LHCN-M2 (cell line): ENCODE measurements around the gene ATXN10. TPM values are rescaled to one million over a fixed set of nuclear protein-coding genes. Genes with fewer than 3 reads are reported as not detected.
A peak's percentile ranks its signal among the peaks of the same experiment; 100 is the strongest.
"Not testable (repeated sequence)": the region's sequence is repeated elsewhere in the genome, so short reads cannot be mapped to it uniquely, and the experiment has no call there.

Experiments used
- DNase-seq: peaks from one replicate; pipeline ENCODE4 v3.0.0-alpha.2; 2012; ENCODE audit warnings: low read depth
- total RNA-seq: library from RNA; depleted of rRNA; stranded (reverse); fragments of >200 nt; gene quantifications from 2 replicates; pipeline ENCODE4 v1.2.3, GENCODE V29; 2014

The ATXN10 gene
- total RNA-seq, 1 experiment from 2014 or later, result 98.0 TPM

DNA sequence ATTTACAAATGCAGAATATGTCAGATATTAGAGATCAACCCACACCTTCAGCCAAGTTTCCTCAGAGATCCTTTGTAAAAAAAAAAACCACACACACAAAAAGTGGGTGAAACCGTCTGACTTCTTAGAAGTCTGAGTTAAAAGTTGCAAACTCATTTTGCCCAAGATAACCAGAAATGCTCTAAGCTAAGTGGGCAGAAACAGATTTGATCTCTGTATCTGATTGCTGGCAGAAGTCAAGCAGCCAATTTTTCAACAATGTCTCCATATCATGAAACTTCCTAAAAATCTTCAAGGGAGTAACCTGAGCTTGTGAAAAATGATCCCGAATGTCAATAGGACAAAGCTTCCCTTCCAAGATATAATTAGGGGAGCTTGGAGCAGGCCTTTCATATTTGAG lies 28.6 kb upstream of the ATXN10 start:
- no peak for DNase-seq

- no peak for DNase-seq
These were observed 26.9 kb upstream of the ATXN10 start for GRCh38 chr22:45644714-45645113.

DNA sequence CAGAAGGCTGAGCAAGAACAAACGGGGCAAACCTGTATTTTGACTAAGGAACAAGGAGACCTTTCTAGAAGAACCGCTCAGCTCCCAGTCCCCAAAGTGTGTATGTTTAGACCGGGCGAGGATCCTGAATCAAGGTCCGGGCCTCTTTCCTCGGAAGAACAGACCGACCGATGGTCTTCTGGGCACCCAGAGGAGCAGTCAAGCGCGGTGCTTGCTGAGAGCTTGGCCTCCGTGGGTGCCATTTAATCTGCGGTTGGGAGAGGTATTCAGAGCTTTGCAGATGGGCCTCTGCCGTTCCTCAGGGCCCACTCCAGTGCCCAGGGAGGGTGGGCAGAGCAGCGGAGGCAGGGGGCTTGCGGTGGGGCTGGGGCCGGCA lies 26.5 kb upstream of the ATXN10 start:
- DNase-seq, result no peak

DNA sequence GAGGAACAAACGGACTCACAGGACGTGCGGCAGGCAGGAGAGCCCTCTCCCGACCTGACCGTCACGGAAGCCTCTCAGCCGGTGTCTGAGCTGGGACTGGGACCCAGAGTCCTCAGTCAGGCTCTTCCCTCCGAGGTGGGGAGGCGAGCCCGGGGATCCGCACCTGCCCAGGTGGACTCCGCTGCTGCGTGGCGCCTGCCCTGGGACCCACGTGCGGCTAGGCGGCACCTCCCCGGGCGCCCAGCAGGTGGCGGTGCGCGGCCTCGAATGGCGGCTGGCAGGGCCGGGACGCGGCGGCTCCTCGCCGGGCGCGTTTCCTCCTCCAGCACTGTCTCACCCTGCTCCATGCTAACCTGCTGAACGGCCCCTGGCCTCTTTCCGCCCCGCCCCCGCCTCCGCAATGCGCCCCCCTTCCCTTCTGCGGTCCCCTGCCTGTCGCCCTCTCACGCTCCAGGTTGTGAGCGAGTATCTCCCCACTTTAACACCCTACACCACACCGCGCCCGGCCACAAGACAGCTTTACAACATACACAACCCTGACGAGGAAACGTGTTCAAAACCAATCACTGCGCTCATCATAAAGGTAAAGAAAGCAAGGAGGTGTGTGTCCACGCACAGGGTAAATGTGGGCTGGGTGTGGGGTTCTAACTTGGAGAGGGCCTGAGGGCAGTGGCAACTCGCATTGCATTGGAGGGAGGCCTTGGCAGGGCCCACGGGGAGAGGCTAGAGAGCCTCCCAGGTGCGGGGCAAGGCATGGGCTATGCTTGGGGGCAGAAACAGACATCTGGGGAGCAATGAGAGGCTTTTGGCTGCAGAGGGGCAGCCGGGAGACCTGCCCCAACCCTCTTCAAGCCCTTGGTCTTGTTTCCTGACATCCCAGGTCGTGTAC lies 25.9 kb upstream of the ATXN10 start:
- DNase-seq, result peak; percentile 23

DNA sequence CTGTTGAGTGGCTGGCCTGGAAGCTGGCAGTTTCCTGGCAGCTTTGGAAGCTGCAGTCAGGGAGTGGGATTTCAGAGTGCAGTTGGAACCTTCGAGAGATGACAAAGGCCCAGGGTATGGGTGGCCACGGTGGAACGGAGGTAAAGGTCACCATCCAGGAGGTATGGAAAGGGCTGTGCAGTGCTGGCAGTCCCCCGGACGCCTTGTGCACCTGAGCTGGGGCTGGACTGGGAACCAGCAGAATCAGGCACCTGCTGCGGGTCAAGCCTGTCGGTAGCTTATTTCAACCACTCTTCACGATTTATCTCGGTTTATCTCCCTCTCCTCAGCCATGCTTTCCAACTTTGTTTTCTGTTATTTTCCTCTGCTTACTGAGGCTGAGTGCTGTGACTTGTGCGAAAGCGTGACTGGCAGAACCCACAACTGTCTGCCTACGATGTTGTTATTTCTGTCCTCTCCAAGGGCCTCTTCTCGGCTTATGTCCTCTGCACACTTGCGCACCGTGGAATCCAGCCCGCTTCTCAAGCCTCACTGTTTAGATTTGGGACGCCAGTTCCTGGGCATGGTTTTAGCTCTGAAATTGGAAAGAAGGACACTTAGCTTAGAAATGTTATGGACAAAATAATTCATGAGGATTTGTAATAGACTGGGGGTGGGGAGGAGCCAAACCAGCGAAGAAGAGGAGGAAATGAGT lies 24.0 kb upstream of the ATXN10 start:
- no peak for DNase-seq

DNA sequence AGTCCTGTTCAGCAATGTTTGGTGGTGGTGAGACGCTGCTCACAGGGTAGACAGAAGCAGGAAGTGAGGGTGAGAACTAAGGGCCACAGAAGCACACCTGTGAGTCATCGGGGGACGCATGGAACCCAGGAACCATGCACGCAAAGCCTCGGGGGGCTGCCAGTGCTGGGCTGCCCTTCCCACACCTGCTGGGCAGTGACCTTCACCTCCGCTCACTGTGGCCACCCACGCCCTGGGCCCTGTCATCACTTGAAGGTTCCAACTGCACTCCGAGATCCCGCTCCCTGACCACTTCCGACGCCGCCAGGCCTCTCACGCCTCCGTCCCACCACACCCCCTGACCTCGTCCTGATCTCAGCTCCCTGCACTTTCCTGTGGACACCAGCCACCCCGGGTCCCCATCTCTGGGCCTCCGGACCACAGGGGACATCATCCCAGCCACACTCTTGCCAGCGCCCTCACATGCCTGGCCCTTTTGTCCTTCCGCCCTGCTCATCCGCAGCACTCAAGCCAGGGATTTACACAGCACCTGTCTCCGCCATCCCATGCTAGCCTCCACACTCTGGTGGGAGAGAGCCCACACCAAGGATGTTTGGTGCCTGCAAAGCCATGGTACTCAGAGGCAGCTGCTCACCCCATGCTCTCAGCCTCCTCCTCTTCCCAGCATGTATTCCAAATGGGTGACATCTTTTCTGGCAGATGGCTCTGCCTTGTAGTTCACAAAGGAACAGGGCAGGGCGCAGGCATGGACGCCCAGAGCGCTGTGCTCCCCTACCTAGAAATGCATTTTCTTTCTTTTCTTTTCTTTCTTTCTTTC lies 23.1 kb upstream of the ATXN10 start:
- no peak for DNase-seq

DNA sequence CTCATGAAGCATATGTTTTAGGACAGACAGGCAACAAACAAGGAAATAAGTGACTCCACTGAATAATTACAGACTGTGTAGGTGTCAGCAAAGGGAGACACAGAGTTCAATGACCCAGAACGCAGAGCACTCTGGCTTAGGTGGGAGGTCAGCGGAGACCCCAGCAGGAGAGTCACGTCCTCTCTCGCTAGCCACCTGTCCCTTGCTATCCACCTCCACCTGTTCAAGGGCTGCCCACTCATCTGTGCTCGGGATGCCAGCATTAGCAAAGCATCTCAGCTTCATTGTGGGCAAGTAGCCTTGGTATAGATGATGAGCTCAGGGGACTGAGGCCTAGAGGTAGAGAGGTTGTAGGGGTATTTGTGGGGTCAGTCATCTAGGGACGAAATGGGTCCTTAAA lies 21.8 kb upstream of the ATXN10 start:
- DNase-seq, result no peak

GRCh38 chr22:45650721-45651120 lies 20.9 kb upstream of the ATXN10 start:
- DNase-seq, result no peak

GRCh38 chr22:45651931-45652528 lies 19.6 kb upstream of the ATXN10 start:
- no peak for DNase-seq

DNA sequence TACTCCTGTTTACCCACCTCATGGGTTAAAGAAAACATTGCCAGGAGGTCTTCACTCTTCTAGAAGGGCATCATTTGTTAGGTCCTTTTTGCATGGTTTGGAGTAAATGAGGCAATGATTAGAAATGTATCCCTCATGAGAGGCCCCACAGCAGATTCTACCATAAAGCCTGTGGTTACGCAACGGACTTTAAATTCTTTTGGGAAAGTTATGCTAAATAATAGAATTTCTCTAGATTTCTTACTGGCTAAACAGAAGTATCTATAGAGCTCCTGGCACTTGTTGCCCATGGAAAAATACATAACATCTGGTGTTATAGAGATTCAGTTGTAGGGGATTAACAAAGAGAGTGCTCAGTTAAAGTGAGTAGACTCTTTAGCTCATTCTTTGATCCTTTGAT lies 15.1 kb upstream of the ATXN10 start:
- DNase-seq, result no peak

GRCh38 chr22:45657701-45658100 lies 13.9 kb upstream of the ATXN10 start:
- DNase-seq, result peak; percentile 51

- no peak for DNase-seq
These were observed 7.4 kb upstream of the ATXN10 start for GRCh38 chr22:45664136-45664646.

- DNase-seq, result no peak
These were observed 4.1 kb upstream of the ATXN10 start for GRCh38 chr22:45667486-45667885.

GRCh38 chr22:45670363-45670762 lies 1.3 kb upstream of the ATXN10 start:
- DNase-seq, result not testable (repeated sequence)

DNA sequence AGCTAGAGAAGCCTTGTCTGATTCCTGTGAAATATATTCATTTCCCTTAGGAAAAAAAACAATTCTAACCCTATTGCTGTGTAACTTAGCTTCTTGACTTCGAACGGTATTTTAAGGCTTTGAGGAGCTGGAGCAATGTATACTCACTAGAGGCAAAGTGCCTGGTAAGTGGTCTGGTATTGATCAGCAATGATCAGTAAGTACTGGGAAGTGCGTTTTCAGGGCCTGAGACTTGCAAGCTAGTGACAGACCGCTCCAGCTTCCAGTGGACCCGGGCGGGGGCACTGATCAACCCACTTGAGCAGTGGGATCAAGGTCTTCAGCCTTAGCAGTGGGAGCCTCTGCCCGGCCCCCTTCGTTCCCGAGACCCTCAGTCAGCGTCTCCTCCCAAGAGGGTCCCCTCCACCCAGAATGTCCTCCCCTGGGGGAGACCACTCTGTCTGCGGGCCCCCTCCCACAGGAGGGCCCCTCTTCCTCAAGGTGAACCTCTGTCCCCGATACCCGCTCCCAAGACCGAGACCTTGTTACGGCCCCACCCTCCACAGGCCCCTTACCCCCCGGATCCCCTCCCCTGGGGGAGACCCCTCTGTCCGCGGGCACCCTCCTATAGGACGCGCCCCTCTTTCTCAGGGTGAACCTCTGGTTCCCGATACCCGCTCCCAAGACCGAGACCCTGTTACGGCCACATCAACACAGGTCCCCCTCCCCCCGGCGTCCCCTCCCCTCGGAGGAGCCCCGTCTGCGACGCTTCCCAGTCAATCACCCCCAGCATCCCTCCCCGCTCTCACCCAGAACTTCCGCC lies 452 bp upstream of the ATXN10 start:
- no peak for DNase-seq

GRCh38 chr22:45672564-45673481 lies 1.2 kb downstream of the ATXN10 start:
- no peak for DNase-seq

DNA sequence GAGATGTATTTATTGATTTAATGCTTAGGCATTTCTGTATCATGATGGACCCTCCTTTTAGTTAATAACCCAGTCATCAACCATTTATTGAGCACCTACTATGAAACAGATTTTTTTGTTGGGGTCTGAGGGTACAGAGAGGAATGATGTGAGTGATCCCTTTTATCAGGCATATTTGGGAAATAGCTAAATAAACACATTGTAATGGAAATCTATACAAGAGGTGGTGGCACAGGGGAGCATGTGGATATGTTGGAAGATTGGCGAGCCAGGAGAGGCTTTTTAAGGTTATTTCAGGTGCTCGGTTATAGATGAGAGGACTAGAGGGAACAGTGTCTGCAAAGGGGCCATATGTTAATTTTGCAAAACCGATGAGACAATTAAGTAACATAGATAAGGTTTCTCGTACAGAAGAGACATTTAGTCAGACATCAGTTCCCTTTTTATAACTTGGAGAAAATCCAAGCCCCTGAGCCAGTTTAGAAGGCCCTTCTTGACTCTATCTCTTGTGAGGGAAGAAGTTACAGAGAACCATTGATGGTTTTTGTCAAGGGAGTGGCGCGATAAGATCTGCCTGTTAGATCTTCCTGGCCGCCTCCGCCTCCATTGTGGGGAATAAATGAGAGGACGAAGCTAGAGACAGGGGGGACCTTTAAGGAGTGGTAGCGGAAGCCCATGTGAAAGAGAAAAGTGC lies 2.0 kb downstream of the ATXN10 start:
- DNase-seq, result no peak

- no peak for DNase-seq
These were observed 4.4 kb downstream of the ATXN10 start for GRCh38 chr22:45676024-45676423.

DNA sequence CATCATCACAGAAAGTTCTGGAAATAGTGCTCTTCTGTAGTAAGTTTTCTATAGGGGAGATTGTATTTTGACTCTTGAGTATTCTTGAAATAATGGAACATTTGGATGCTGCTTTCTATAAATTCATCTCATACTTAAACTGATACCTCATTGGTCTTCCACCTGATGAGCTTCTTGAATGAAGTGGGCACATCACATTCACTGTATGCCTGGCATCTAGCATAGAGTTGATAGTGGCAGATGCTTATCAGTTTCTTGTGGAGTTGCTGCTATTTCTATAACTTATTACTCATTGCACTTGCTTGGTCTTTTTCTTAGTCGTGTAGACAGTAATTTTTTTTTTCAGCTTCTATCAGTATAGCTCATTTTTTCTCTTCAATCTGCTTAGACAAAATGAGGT lies 5.4 kb downstream of the ATXN10 start:
- DNase-seq, result no peak
